LNCaP clone FGC (cell line): ENCODE measurements around the gene ITGB5.

Source experiments
- DNase-seq: peaks from one replicate; pipeline ENCODE4 v3.0.0-alpha.2; 2011; ENCODE audit warnings: low read depth
- H3K4me3 ChIP-seq: 2 replicates; pipeline ENCODE4 v1.5.1; 2011; ENCODE audit warnings: mild to moderate bottlenecking, low read depth, low read length, control low read depth
- CTCF ChIP-seq: IDR thresholded peaks from 2 replicates; pipeline ENCODE4 v1.5.1; 2012; ENCODE audit warnings: mild to moderate bottlenecking; ENCODE audit not compliant: control insufficient read depth, insufficient read depth; ENCODE audit errors: extremely low read depth

ITGB5 gene

GRCh38 chr3:124851136-124851535, 36.0 kb downstream of the ITGB5 start:
- TF ChIP-seq CTCF, result no peak
- DNase-seq, result no peak
- no peak overlapping the region for H3K4me3 ChIP-seq

DNA sequence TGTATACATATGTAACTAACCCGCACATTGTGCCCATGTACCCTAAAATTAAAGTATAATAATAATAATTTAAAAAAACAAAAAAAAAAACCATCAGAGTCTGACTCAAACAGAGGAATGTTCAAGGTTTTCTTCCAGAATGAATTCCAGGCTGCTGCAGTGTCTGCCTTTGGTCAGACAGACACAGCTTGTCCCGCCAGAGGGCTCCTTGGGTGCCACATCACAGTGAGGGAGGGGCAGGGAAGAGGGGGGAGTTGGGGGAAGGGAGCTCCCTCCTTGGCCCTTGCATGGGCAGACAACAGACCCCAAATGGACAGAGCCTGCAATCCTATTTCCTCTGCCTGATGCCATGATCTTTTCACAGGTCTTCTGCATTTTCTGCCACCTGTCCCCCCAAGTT, 36.5 kb downstream of the ITGB5 start:
- no peak for TF ChIP-seq CTCF
- H3K4me3 ChIP-seq, result no peak overlapping the region
- DNase-seq, result no peak

DNA sequence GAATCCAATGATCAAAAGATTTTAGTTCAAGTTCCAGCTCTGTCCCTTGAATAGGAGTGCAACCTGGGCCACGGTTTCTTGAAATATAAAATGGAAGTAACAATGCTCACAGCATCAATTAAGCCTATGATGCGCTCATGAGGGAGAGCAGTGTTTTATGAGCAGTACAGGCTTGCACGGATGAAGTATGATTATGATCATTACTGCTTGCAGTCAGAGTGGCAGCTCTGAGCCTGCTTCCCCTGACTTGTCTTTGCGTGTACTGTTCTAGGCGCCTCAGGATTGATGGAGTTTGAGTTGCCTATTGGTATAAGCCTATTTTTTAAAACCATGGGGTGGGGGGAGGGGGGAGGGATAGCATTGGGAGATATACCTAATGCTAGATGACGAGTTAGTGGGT, 37.0 kb downstream of the ITGB5 start:
- DNase-seq, result no peak
- no peak overlapping the region for H3K4me3 ChIP-seq
- no peak for TF ChIP-seq CTCF

GRCh38 chr3:124848300-124848699, 38.9 kb downstream of the ITGB5 start:
- no peak for DNase-seq
- no peak overlapping the region for H3K4me3 ChIP-seq
- TF ChIP-seq CTCF, result no peak

- no peak for DNase-seq
- TF ChIP-seq CTCF, result no peak
- no peak overlapping the region for H3K4me3 ChIP-seq
These were observed 39.3 kb downstream of the ITGB5 start for GRCh38 chr3:124847863-124848262.

DNA sequence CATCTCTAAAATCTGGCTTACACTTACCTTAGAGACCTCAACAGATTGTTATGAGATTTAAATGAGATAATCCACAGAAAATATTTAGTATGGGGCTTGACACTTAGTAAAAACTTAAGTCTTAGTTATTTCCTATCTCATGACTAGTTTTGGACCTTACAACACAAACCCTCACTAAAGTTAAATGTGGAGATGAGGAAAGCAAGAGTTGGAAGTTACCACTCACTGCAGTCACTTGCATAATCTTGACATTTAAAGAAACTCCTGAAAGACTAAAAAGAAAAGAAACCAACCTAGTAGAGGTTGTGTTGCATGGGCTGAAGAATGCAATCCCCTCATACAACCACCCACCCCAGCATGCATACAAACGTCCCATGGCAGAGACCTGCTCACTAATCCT, 40.1 kb downstream of the ITGB5 start:
- no peak overlapping the region for H3K4me3 ChIP-seq
- no peak for TF ChIP-seq CTCF
- DNase-seq, result no peak

GRCh38 chr3:124846189-124846588, 41.0 kb downstream of the ITGB5 start:
- no peak overlapping the region for H3K4me3 ChIP-seq
- TF ChIP-seq CTCF, result no peak
- no peak for DNase-seq
